C4-2B (cell line): ENCODE data around the gene SPACA7.

ENCODE experiments used
- CTCF ChIP-seq: fragments of 450-650 bp; conservative IDR thresholded peaks from 2 replicates; pipeline ENCODE4 v1.5.1; 2017; ENCODE audit warnings: mild to moderate bottlenecking
- ZFX ChIP-seq: fragments of 450-650 bp; IDR thresholded peaks from 2 replicates; pipeline ENCODE4 v1.6.1; 2017

GRCh38 chr13:112333756-112334543, 42.2 kb upstream of the SPACA7 start:
- TF ChIP-seq CTCF, result no peak
- TF ChIP-seq ZFX, result no peak
